GM12873 (cell line): ENCODE results near the gene PLSCR3.

Source experiments
- TF ChIP-seq, protein P1 (sequence below): IDR thresholded peaks from 2 replicates; pipeline ENCODE4 v1.5.1; 2012; ENCODE audit warnings: low read depth, mild to moderate bottlenecking, moderate library complexity, low read length, control low read depth; ENCODE audit not compliant: insufficient read depth; ENCODE audit errors: missing control alignments

The PLSCR3 gene

DNA sequence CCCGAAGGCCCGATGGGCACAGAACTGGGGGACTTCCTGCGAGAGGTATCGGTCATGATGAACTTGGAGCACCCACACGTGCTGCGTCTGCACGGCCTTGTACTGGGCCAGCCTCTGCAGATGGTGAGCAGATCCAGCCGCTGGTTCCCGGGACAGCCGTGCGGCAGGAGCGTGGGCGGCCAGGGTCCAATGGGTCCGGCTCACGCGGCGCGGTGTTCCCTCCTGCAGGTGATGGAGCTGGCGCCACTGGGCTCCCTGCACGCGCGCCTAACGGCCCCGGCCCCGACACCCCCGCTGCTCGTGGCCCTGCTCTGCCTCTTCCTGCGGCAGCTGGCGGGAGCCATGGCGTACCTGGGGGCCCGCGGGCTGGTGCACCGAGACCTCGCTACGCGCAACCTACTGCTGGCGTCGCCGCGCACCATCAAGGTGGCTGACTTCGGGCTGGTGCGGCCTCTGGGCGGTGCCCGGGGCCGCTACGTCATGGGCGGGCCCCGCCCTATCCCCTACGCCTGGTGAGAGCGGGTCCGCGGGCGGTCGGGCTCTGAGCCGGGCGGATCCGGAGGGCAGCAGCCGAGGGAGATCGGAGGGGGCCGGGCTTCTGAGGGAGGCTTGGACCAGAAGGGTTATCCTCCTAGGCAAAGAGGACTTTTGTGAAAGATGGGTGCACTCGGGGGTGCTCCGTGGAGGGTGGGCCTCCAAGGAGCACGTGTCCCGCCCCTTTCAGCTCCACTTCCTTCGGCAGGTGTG is 10.4 kb downstream of the PLSCR3 start:
- TF ChIP-seq, protein P1, sequence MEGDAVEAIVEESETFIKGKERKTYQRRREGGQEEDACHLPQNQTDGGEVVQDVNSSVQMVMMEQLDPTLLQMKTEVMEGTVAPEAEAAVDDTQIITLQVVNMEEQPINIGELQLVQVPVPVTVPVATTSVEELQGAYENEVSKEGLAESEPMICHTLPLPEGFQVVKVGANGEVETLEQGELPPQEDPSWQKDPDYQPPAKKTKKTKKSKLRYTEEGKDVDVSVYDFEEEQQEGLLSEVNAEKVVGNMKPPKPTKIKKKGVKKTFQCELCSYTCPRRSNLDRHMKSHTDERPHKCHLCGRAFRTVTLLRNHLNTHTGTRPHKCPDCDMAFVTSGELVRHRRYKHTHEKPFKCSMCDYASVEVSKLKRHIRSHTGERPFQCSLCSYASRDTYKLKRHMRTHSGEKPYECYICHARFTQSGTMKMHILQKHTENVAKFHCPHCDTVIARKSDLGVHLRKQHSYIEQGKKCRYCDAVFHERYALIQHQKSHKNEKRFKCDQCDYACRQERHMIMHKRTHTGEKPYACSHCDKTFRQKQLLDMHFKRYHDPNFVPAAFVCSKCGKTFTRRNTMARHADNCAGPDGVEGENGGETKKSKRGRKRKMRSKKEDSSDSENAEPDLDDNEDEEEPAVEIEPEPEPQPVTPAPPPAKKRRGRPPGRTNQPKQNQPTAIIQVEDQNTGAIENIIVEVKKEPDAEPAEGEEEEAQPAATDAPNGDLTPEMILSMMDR: no peak

DNA sequence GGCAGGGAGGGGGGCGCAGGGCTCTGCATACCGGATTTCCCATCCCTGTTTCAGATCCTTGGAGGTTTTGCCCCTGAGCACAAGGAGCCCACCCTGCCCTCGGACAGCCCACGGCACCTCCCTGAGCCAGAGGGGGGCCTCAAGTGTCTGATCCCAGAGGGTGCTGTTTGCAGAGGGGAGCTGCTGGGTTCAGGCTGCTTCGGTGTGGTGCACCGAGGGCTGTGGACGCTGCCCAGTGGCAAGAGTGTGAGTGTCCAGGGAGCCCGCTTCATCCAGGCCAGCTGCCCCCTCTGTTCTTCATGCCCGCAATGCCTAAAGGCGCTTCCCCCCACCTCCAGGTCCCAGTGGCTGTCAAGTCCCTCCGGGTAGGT is 11.0 kb downstream of the PLSCR3 start:
- TF ChIP-seq, protein P1: no peak

DNA sequence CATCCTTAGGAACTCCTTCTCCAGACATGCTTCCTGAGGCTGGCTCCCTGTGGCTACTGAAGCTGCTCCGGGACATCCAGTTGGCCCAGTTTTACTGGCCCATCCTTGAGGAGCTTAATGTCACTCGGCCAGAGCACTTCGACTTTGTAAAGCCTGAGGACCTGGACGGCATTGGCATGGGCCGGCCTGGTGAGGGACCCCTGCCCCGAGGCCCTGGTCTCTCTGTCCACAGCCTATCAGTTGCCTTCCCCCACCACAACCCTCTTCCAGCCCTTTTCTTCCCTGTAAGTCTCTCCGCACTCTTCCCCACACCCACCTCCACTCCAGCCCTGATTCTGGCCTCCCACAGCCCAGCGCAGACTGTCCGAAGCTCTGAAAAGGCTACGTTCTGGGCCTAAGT is 11.4 kb downstream of the PLSCR3 start:
- TF ChIP-seq, protein P1: no peak

DNA sequence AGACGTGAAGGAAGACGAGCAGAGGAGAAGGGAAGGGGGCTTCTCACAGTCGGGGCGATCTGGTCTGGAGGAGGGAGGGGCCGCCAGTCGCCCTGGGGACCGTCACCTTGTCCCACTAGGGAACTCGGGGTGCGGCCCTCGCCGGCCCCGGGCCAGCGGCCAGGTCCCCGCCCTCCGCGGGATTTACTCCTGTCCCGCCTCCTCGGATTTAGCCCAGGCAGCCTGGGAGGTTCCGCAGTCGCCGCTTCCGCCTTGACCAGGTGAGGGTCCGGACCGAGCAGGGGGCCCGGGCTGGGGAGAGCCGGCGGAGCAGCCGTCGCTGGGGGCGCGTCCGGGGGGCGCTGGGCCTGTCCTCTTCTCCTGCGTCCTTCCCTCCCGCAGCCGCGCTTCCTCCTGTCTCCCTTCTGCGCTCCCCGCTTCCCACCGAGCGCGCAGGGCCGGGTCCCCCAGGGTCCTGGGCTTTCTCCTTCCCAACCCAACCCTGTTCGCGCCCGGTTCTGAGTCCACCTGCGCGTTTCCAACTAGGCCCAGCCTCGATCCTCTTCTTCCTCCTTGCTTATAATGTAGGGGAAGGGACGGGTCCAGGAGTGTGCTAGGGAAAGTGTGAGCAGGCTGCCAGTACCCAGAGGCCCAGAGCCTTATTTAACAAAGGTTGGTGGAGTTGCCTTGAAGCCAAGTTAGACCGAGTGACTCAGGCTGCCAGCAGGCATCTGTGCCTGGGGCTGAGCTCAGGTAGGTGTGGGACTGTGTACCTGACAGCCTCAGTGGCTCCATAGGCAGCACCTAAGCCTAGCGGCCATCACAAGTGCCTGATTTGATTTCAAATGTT is 13.3 kb downstream of the PLSCR3 start, which contains the start of gene TNK1:
Gene TNK1 (plus strand): TSS at position 235 of the 829 bp plus-strand sequence. CDS start 1,838 bp downstream, outside the sequence.
- TF ChIP-seq, protein P1: no peak

DNA sequence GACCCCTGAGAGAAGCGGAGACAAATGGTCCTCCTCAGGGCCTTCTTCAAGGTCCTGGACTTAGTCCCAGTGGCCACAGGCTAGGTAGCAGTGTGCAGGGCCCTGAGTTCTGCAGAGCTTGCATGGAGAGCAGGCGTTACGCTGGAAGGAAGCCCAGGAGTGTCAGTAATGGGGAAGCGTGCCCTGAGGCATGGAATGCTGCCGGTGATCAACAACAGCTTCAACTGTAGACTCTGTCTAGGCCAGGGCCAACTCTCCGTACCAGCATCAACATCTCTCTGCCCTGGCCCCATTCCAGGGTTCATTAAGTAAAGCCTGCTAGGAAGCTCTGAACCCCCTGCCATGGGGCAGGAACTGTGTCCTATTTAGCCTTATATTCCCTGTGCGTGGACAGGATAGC is 14.0 kb downstream of the PLSCR3 start:
- TF ChIP-seq, protein P1: no peak

DNA sequence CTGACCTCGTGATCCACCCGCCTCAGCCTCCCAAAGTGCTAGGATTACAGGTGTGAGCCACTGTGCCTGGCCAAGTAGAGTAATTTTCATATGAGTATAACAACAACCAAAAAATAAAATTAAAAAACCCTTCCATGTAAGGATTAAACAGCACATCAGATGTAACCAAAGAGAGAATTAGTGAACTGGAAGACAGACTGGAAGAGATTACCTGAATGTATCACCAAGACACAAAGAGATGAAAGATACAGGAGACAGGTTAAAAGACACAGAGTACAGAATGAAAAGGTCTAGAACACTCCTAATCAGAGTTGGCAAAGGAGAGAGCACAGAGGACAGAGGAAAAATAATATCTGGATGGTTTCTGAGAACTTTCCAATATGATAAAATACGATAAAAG is 15.2 kb downstream of the PLSCR3 start:
- TF ChIP-seq, protein P1: no peak

DNA sequence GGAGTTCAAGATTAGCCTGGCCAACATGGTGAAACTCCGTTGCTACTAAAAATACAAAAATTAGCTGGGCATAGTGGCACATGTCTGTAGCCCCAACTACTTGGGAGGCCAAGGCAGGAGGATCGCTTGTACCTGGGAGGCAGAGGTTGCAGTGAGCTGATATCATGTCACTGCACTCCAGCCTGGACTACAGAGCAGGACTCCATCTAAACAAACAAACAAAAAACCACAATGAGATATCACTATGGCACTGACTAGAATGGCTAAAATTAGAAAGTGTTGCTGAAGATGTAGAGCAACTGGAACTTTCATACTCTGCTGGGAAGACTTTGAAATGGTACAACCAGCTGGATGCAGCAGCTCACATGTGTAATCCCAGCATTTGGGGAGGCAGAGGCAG is 20.0 kb downstream of the PLSCR3 start:
- TF ChIP-seq, protein P1: no peak
